ENCODE results near the gene ELP1.

ELP1 gene

DNA sequence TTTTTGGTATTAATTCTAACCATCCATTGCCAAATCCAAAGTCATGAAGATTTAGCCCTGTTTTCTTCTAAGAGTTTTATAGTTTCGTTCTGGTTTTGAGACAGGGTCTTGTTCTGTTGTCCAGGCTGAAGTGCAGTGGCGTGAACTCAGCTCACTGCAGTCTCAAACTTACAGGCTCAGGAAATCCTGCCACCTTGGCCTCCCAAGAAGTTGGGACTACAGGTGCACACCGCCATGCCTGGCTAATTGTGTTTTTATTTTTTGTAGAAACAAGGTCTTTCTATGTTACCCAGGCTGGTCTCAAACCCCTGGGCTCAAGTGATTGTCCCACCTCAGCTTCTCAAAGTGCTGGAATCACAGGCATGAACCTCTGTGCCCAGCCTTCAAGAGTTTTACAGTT, 50.8 kb downstream of the ELP1 start:
- no peak for DNase-seq (ENCODE audit: low read depth)

DNA sequence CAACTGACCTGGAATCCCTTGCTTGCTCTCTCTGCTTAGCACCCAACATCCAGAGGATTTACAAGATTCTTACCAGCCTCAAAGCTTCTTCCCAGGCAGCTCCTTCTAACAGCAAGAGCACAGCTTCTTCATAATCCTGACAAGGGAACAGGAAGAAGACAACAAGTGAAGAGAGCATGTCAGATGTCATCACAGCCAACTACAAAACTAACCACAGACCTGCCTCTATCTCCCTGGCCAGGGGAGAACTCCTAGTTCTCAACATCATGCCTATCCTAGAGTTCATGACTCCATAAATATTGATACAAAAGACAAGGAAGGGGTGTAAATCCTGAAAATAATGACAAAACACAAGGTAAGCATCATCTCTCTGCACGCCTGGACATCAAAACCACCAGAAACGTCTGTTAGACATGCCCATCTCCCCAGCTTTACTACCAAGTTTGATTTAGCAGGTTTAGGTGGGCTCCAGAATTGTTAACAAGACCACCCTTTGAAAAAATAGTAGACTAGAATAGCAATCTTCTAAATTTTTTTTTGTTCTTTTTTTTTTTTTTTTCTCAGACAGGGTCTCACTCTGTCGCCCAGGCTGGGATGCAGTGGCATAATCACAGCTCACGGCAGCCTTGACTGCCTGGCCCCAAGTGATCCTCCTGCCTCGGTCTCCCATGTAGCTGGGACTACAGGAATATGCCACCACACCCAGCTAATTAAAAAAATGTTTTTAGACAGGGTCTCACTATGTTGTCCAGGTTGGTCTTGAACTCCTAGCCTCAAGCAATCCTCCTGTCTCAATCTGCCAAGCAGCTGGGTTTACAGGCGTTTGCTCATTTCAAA, 51.7 kb downstream of the ELP1 start:
- DNase-seq (ENCODE audit: low read depth) = no peak

DNA sequence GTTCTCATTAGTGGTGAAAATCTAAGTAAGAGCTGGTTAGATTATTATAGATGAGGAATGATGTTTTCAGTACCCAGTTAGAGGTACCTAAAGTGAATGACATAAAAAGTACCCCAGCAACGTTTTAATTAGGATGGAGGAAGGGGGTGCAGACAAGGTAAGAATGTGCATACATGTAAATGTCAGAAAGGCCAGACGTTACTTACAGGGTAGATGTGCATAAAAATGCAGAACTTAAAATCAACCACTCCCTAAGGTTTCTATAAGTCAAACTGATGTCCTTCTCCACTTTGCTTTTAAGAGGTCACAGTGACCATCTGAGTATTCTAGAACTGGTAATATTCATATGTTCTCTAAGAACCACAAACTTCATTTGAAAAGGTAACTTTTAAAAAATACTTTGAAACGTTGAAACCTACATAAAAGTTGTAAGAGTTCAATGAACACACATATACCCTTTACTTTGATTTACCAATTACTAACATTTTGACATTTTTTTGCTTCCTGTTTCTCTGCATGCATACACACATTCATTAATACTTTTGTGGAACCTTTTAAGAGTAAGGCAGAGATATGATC, 53.1 kb downstream of the ELP1 start:
- DNase-seq (ENCODE audit: low read depth) = no peak

DNA sequence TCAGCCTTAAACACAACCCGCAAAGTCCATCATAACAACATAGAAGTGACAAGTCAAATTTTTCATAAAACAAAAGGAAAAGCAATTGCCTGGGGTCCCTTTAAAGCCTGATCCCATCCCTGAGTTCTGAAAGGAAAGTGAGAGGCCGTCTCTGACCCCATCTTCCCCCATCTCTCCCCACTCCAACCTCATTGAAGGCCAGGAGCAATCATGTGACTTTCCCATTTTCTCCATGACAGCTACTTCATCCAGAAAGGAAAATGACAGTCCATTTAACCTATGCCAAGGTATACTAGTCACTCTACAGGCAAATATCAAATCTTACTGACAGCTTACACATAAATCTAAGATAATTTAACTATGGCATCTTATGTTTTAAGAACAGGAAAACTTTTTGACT, 56.4 kb downstream of the ELP1 start:
- no peak for DNase-seq (ENCODE audit: low read depth)

DNA sequence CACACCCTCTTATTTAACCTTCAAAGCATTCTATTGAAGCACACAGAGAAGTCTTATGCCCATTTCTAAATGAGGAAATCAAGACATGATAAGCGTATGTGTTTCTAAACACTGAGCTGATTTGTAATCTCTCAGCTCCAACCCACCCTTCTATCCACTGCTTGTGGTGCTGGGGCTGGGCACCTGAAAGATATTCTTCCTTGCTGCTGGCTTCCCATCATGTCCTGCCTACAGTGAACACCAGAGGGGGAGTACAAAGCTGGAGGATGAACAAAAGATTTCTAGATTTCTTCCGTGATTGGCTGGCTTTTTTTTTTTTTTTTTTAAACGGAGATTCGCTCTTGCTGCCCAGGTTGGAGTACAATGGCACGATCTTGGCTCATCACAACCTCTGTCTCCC, 57.5 kb downstream of the ELP1 start:
- no peak for DNase-seq (ENCODE audit: low read depth)

DNA sequence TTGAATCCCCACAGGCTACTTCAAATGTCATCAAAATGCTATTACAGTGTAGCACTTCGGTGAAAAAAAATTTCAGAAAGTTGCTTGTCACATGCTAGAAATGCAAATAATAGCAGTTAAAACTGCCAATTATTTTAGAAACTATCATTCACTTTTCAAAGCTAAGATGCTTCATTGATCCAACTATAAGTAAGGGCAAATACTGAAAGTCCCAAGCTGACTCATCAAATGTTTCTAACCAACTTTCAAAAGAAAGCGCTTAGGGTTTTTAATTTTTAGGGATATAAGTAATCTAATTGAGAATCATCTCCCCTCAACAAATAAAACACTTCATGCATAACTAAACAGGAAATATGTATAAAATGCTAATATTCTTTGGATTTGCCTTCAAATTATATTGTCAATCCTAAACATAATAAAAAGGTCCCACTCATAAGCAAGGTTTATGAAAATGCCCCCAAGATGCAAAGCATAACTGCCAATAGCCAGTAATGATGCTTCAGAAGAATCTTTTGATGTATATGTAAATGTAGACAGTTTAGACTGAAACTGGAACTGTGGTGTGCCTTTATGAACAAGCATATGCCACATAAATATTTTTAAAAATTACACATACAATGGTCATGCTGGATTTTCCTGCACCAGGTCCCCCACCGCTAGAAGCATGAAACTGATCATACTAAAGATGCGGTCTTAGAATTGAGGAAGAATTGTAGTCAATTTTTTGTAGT, 59.7 kb downstream of the ELP1 start:
- no peak for DNase-seq (ENCODE audit: low read depth)

DNA sequence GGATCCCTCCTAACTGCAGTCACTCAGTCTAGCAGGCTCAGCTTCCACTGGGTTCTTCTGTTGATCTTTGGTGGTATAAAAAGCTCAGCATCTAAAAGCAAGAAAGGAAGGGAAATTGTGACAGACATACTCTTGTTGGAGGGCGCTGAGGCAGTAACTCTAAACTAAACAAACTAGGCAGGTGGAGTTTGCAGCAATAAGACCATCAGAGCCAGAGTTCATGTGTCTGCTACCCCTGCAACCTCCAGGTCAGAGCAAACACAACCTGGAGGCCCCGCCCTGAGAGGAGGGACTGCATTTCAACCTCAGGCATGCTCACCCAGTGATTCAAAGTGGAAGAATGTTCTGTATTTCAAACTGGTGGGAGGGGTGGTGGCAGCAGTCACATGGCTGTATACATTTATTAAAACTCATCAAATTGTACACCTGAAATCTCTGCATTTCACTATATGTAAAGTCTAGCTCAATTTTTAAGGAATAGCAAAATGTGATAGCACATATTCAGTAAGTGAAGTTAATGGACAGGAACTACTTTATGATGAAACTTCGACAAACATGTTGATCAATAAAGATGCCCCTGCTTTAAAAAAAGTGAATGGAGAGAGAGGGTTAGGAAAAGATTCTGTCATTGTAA, 64.7 kb downstream of the ELP1 start:
- DNase-seq (ENCODE audit: low read depth) = no peak

DNA sequence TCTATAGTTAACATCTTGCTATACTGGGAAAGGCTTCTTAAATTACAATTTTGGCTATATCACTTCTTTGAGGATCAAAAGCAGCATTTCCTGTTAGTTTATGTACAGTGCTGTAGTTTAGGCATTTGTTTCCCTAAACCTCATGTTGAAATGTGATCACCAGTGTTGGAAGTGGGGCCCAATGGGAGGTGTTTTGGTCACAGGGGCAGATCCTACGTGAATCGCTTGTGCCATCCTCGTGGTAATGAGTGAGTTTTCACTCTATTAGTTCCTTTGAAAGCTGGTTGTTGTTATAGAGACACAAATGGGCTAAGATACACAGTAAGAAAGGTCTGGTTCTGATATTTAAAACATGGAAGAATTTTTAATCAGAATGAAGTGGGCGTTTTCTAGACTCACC, 66.1 kb downstream of the ELP1 start:
- no peak for DNase-seq (ENCODE audit: low read depth)

DNA sequence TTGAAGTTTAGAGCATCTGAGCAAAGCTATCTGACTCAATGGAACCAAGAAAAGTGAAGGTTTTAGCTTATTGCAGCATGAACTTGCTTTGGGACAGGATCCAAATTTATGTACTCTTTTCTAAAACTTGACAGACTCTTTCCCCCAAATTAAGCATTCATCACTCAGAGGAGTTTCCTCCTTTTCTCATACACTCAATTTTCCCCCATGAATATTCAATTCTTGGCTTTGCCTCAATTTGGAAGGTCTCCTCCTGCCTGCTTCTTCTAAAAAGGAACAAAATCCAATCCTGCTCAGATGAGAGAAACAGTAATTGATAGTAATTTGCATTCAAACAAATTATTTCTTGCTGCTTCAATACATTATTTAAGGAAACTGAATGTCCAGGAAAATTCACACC, 66.8 kb downstream of the ELP1 start:
- DNase-seq (ENCODE audit: low read depth) = no peak

DNA sequence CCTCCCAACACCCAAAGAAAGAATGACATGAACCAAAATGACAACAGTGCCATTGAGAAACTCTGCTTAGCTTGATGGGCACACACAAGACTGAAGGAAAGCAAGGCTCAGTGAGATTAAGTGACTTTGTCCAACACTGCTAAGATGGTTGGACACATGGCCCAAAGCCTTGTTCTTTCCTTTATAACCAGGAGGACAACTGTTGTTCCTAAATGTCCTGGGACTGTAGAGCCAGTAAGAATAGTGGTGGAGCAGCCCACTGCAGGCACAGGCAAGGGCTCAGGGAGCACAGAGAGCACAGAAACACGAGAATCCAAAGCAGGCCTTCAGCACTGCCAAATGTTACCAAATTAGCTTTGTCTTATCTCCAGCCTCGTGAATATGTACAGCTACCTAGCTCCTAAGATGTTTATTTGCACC, 67.9 kb downstream of the ELP1 start:
- no peak for DNase-seq (ENCODE audit: low read depth)

DNA sequence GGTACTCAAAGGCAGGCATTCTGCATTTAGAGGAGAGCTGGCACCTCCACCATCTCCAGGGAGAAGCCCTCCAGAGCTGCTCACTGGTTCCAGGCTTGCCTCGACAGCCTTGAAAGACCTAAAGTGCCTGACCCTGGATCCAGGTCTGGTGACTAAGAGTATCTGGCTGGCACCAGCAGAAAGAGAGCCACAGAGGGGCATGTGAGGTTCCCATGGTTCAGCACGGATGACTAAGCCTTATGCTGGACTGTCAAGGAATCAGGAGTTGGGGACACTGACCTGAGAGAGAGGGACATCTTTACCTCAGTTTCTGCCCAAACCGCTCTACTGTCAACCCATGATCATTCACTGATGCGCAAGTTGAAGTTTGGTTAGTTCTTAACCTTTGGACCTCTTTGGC, 68.9 kb downstream of the ELP1 start:
- DNase-seq (ENCODE audit: low read depth) = no peak

DNA sequence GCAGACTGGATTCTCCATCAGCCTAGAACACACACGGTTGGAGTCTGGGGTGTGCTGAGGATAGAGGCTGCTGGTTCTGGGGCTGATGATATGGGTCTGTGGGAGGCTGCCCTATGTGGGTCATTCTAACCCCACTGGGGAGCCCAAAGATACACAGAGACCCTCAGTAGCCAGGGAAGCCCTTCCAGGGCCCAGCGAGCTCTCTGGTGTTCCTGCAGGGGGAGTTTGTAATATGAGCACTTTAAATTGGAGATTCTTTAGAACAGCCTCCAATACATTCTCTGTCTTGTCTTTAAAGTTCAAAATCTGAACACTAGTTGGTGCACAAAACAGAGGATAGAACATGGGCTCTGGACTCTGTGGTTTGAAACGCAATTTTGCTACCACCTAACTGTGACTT, 69.5 kb downstream of the ELP1 start:
- no peak for DNase-seq (ENCODE audit: low read depth)

DNA sequence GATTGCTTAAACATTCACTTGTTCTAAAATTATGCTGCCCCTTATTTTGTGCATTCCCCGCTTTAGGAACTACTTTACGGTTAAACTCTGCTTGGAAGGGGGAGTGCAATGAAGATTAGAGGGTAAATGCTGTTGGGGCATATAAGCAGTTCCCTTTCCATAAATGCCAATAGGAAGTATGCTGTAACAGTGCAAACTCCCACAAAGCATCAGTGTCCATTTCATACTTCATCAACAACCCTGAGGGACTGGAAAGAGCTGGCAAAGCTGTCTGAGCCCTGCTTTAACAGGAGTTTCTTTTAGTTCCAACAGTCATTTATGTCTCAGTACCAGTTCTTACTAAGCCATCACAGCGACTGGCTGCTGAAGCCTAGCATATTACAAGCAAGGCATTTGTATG, 70.0 kb downstream of the ELP1 start:
- no peak for DNase-seq (ENCODE audit: low read depth)

DNA sequence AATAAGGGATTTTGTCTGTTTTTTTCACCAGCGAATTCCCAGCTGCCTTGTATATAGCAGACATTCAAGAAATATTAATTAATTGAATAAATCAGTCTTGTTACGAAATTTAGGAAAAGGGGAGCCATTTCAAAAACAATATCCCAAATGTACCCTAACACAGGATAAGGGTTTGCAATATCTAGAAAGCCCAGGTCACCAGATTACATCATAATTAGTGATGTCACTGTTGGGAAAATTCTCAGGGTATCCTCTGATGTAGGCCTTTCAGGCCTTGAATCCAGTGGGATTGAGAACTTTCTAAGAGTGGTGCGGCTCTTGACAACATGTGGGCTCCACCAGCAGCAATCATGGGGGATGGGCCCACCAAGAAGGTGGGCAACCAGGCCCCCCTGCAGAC, 71.9 kb downstream of the ELP1 start, which contains the start of gene ACTL7A:
Gene ACTL7A, plus strand, starts transcription at position 270 of the 400 bp plus-strand sequence. Its CDS starts 57 bp downstream, at position 327.
- no peak for DNase-seq (ENCODE audit: low read depth)

DNA sequence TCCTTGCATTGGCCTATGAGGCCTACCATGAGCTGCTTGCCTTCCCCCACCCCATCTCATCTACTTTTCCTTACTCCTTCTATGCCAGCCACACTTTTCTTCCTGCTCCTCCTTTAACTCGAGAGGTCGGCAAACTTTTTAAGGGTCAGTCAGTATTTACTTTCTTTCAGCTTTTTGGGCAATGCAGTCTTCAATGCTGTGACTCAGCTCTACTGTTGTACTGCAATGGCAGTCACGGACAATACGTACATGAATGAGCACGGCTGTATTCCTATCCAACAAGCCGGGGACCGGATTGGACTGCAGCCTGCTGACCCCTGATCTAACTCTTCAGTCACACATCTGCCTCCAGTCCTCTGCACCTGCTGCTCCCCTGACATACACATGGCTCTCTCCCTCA, 72.5 kb downstream of the ELP1 start:
- no peak for DNase-seq (ENCODE audit: low read depth)

DNA sequence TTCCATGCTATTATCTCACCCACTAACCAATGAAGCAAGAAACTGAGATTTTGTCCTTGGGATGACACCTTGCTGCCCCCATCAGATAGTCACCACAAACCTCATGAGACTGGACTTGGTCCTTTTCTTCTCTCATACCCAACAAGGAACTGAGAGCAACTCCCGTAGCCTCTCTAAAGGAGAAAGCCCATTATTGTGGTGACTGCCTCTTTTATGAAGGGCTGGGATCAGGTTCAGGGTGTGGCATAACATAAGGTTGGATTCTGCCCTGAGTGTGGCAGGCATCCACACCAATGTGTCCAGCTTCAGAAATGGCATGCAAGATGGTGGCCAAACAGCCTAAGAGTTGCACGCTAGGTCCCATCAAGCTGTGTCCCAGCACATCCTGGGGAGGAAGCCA, 73.2 kb downstream of the ELP1 start:
- no peak for DNase-seq (ENCODE audit: low read depth)

DNA sequence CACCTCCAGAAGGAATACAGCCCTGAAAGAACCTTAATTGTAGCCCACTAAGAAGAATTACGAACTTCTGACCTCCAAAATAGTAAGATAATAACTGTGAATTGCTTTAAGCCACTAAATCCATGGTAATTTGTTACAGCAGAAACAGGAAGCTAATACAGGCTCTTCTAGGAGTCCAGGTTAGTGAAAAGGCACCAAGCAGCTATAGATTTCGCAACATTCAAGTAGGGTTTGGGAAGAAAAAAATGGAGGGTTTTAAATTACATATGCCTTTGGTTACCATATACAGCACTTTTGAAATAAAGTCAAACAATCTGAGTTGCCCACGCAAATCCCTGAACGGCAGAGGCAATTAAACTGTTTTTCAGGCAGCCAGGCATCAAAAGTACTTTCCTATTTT, 73.6 kb downstream of the ELP1 start:
- DNase-seq (ENCODE audit: low read depth) = no peak

DNA sequence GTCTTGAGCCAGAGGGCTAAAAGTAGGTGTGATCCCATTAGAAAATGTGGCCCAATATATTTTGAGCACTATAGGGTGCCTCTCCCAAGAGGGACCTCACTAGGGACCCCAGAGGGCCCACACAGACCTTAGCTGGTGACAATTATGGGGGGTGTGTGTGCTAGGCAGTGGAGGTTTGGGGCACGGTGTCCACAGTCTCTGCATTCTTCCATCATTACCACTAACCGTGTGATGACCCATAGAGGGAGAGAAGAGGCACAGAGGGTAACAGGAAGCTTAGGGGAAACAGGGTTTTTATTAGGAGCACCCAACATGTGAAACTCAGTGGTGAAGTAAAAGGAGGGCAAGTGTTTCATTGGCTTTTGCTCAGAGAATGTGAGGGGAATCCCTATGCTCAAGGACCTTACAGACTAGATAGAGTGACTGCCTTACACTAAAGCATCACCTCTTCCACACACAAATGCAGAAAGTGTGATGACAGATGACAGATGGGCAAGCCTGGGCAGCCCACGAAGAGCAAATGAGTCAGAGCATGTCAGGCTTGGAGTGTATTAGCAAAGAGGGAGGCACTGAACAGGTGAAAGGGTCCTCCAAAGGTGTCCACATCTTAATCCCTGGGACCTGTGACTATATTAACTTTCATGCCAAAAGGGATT, 74.3 kb downstream of the ELP1 start:
- DNase-seq (ENCODE audit: low read depth) = no peak

DNA sequence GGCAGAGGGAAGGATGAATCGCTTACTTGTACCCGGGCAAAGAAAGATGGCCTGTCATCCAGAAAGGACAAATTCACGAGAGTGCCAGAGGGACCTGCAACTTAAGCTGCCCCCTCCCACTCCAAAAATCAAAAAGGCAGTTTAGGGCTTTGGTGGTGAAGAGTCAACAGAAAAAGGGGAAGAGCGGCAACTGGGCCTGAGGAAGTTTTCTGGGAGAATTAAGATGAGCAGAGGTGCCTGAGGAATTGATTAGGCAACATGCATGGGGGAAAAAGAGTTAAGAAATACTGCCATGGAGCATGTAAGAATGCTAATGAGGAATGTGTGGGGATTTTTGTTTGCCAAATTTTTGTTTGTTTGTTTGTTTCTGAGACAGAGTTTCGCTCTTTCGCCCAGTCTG, 76.4 kb downstream of the ELP1 start:
- DNase-seq (ENCODE audit: low read depth) = no peak

DNA sequence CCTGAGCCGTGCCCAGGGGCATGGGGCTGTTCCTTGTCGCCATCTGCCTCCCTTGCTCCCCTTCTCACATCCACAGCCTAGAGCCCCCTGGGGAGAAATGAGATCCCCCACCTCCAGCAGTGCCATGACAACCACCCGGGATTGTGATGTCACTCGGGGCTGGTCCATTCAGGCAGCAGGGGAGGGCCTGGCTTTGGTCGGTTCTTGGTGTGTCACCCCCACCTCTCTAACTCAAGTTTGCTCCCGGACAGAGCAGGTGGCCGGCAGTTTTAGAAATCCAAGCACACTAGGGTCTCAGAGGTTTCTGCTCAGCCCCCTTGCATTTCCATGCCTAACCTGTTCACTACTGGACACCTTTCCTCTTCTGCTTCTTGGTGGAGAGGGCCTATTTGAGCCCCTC, 78.0 kb downstream of the ELP1 start, which contains the start of gene ACTL7B:
Gene ACTL7B, minus strand, starts transcription at position 99 of the 400 bp plus-strand sequence. Its CDS starts 56 bp downstream, at position 43.
- DNase-seq (ENCODE audit: low read depth) = no peak

DNA sequence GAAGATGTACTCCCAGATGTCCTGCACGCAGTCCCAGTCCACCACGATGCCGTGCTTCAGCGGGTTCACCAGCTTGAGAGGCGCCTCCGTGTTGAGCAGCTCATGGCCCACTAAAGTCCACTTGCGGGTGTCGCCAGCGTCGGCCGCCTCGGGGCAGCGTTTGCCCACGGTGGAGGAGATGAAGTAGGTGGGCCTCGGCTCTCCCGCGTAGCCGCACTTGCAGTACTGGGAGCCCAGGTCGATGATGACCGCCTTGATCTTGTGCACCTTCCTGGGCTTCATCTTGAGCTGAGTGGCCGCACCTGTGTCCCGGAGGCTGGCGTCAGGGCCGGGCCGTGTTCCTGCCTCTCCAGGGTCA, 78.4 kb downstream of the ELP1 start:
- DNase-seq (ENCODE audit: low read depth) = no peak
